ENCODE data around the gene MAML2.

DNA sequence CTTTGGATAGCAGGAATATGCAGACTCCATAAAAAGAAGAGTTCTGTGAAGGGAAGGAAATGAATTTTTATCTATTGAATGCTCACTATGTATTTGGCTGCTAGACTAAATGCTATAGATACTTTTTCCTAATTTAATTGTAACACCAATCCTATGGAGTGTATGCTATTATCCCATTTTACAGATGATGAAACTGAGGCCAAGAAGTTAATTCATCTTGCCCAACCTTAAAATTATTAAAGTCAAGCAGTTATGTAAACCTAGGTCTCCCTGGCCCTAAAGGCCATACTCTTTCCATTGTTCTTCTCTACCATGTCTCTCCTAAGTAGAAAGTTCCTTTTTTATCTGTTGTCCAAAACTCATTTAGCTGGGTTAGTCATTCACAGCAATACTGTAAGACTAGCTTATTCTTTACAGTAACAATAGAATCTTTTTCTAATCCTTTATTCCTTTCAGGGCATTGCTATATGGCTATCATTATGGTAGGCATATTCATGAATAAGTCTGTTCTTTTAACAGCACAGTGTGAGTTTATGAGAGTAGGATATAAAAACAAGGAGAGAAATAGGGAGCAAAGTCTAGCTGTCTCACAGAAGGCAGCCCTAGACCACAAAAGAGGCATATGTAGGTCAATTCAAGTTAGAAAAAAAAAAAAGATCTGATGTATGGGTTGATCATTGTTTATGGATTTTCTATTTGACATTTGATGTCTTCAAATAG lies 50.5 kb downstream of the MAML2 start:
- TF ChIP-seq, protein P1, sequence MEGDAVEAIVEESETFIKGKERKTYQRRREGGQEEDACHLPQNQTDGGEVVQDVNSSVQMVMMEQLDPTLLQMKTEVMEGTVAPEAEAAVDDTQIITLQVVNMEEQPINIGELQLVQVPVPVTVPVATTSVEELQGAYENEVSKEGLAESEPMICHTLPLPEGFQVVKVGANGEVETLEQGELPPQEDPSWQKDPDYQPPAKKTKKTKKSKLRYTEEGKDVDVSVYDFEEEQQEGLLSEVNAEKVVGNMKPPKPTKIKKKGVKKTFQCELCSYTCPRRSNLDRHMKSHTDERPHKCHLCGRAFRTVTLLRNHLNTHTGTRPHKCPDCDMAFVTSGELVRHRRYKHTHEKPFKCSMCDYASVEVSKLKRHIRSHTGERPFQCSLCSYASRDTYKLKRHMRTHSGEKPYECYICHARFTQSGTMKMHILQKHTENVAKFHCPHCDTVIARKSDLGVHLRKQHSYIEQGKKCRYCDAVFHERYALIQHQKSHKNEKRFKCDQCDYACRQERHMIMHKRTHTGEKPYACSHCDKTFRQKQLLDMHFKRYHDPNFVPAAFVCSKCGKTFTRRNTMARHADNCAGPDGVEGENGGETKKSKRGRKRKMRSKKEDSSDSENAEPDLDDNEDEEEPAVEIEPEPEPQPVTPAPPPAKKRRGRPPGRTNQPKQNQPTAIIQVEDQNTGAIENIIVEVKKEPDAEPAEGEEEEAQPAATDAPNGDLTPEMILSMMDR (IDR thresholded peaks at IDR 0.05), result no peak
- no peak for TF ChIP-seq POLR2A (IDR thresholded peaks at IDR 0.05)
